Activated CD4-positive, alpha-beta T cell treated with anti-CD3 and anti-CD28 coated beads for 48 hours (primary cell): ENCODE measurements around the gene MAPK11.
A peak's percentile ranks its signal among the peaks of the same experiment; 100 is the strongest.

ENCODE experiments used
- DNase-seq: peaks from one replicate; pipeline ENCODE4 v3.0.0-alpha.2; 2020

The MAPK11 gene

DNA sequence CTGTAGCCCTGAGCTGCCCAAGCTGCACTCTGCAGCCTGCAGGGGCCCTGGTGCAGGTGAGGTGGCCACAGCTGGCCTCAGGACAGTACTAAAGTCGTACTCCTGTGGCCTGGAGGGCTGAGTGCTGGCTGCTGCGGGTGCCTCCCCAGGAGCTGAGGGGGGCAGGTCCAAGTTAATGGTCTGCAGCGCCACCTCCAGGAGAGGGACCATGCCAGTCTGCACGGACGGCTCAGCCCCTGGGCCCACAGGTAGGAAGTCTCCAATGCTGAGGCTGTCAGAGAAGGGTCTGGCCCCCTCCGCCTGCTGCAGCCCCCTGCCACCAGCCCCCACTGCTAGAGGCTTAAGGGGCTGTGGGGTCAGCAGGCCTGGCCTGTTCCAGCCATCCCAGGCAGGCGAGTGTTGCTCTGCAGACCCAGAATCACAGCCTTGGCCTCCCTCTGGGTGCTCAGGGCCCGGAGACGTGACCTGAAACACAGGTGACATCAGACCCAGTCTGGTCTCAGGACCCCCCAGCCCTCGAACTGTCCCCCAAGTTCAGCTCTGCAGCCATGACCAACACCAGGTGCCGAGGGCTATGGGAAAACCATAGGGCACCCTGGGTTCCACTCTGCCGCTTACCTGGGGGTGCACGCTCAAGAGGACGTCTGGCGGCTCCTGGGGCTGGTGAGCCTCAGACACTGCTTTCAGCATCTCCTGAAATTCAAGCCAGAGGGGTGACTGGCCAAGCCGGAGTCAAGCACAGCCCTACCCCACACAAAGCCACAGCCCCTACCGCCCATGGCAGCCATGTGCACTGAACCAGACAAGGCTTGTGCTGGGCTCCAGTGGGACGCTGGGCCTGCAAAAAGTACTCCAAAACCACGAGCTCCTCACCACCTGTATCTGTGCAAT lies 48.5 kb downstream of the MAPK11 start:
- no peak for DNase-seq

DNA sequence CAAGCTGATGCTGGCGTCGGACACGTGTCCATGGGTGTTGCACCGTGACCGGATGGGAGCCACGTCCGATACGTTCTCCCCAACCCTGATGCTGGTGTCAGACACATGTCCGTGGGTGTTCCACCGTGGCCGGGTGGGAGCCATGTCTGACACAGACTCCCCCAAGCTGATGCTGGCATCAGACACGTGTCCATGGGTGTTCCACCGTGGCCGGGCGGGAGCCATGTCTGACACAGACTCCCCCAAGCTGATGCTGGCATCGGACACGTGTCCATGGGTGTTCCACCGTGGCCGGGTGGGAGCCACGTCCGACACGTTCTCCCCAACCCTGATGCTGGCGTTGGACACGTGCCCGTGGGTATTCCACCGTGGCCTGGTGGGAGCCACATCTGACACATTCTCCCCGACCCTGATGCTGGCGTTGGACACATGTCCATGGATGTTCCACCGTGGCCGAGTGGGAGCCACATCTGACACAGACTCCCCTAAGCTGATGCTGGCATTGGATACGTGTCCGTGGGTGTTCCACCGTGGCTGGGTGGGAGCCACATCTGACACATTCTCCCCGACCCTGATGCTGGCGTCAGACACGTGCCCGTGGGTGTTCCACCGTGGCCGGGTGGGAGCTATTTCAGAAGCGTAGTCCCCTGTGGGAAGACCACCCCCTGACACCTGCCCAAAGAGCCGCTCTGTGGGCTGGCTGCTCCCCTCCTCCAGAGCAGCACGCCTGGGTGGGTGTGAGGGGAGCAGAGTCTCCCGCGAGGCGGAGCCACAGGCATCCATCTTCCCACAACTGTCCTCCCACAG lies 49.4 kb downstream of the MAPK11 start:
- DNase-seq, result no peak

DNA sequence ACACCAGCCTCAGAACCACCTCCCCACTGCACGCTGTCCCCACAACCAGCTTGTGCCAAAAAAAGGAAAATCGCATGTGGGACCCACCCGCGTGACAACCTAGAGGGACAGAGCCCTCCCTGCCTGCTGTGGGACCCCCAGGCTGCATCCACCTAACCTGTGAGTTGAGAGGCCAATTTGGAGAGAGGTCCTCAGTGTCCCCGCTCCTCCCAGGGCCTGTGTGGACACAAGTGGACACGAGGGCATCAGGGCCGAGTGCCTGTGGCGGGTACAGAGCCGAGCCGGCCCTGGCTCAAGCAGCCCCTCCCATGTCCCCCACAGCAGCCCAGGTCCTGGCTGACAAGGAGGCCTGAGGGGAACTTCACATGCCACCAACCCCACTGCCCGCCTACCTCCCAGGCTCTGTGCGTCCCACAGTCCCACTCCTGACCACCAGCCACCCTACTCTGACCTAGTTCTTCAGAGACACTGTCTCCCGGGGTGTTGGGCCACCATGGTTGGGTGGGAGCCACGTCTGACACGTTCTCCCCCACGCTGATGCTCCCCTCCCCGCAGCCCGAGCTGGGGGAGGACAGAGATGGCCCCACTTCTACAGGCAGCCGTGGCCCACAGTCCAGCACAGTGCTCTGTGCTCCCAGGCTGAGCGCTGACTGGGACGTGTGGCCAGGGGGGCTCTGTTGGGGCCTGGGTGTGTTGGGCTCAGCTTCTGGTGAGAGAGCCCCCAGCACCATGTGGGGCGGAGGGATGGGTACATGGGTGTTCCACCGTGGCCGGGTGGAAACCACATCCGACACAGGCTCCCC lies 50.2 kb downstream of the MAPK11 start:
- no peak for DNase-seq

DNA sequence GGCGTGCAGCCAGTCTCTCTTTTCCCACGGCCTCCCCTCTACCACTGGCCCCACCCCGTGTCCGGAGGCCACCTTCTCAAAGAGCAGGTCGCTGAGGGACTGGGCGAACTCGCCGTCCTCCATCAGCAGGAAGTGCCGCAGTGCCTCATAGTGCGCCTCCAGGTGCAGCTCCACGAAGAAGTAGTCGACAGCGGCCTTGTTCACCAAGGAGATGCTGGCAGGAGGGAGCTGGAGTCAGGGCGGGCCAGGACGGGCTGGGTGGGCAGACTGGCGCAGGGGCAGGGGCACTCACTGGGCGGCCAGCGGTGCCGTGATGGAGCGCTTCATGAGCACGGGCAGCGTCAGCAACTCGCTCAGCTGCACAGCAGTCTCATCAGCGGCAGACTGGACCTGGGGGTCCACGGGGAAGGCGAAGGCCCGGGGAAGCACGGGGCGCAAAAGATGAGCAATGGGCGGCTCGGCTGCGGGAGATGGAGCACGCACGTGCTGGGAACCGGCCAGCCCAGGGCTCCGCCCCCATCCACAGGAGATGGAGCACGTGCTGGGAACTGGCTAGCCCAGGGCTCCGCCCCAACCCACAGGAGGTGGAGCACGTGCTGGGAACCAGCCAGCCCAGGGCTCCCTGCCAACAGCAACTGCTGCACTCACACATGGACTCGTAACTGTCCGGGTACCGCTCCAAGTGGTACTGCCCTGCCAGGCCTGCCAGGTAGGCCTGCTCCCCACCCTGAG lies 51.0 kb downstream of the MAPK11 start:
- peak; percentile 29 for DNase-seq

DNA sequence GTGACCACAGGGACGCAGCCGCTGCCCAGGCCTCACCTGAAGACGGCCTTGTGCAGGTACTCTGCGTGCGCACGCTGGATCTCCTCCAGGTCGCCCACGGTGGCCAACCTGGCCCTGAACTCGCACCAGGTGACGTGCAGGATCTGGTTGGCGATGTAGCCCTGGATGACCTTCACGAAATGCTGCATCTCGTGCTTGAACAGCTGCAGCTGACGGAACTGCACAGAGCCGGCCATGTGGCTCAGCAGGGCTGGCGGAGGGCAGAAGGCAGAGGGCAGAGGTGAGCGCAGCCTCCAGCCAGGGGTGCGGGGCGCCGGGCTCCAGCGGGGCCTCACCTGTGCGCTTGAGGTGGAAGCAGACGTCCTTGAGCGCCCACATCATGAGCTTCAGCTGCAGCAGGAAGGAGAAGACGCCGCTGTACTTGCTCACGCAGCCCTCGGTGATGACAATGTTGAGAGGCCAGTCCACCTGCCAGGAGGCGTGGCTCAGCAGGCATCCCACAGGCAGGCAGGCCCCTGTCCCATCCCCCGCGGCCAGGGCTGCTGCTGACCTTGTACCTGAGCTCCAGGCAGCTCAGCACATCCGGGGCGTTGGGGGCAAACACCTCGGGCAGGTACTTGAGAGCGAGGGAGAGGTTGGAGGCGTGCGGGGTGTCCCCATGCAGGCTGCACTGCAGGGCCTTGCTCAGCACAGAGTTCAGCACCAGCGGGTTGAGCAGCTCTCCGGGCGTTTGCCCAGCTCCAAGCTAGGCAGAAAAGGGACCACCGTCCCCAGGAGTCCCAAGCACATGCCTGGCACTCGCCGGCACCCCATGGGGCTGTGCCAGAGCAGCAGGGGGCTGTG lies 51.8 kb downstream of the MAPK11 start:
- DNase-seq, result no peak

DNA sequence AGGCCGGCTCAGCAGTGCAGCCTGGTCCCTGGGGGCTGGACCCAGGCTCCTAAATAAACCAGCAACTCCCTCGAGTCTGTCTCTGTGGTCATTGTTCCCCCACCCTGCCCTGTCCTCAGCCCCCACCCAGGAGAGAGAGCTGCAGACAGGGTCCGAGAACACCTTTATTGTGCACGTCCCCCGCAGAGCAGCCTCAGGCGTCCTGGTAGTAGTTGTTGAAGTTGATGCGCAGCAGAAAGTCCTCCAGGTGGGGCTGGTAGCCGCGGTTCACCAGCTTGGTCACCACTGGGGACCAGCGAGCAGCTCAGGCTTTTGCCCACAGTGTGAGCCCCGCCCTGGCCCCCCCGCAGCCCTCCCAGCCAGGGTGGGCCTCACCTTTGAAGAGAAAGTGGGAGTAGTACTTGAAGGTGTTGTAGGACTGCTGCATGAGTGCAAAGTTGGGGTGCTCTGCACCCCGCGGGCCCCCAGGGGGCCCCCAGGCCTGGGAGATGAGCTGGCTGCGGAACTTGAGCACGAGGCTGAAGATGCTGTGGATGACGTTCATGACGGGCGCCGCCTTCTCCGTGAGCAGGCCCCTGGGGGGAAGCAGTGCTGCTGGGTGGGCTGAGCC lies 52.5 kb downstream of the MAPK11 start:
- DNase-seq, result no peak

DNA sequence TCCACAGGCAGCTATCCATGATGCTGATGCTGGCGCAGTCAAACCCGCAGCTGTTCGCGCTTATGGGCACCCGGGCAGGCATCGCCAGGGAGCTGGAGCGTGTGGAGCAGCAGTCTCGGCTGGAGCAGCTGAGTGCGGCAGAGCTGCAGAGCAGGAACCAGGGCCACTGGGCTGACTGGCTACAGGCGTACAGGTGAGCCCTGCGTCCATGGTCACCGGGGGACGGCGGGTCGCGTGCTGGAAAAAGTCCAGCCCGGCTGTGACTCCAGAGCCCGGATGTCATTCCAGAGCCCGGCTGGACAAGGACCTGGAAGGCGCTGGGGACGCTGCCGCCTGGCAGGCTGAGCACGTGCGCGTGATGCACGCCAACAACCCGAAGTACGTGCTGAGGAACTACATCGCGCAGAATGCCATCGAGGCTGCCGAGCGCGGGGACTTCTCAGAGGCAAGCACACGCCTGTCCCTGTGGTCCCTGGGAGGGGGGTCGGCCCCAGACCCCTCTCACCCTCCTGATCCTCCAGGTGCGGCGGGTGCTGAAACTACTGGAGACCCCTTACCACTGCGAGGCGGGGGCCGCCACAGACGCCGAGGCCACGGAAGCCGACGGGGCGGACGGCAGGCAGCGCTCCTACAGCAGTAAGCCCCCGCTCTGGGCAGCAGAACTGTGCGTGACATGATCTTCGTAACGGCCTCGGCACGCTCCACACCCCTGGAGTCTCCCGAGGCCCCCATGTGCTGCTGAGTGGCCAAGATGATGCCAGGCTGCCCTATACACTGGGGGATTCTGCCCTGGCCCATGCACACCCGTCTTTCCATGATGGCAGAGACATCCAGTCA lies 53.3 kb downstream of the MAPK11 start:
- DNase-seq, result no peak

DNA sequence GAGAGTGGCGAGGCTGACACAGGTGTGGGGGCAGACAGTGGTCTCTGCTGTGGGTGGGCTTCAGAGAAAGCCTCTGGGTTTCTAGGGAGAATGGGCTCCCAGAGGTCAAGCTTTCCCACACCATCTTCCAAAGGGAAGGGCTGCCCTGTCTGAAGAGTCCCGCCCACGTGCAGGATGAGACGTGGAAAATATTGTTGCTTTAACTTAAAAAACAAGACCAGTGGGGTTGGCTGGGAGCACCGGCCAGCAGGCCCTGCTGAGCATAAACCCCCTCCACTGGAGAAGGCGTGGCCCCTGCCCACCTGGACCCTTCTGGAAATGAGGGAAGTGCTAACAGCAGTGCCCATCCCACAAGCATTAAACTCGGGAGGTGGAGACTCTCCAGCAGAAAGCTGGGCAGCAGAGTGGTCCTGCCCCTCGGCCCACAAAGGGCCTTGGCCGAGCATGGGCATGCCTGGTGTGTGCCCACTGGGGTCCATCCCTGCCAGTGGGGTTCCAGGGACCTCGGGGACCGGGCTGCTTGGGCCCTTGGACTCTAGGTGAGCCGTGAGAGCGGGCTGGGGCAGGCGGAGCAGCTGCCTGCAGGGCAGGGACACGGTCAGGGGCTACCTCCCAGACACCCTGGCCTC lies 54.0 kb downstream of the MAPK11 start:
- DNase-seq, result no peak

DNA sequence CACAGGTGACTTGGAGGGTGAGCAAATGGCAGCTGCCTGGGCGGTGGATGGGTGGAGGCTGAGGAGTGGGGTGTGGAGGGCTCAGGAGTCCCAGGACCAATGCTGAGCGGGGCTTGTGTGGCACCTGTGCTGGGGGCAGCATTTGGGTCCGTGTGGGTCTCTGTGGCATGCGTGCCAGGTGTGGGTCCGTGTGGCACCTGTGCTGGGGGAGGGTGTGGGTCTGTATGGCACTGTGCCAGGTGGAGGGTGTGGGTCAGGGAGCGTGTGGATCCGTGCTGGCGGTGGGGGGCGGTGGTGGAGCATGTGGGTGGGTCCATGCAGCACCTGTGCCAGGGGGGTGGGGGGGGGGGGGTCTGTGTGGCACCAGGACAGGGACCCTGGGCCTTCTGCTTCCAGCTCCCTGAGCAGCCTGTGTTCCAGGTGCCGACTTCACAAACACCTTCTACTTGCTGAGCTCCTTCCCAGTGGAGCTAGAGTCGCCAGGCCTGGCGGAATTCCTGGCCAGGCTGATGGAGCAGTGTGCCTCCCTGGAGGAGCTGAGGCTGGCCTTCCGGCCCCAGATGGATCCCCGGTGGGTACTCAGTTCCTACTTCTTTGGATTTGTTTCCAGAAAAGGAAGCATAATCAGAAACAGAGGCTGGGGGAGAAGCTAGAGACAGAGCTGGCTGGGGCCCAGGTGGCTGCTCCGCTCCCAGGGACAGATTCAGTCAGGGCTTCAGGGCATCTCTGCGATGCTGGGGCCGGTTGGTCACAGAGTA lies 54.7 kb downstream of the MAPK11 start:
- no peak for DNase-seq
